ENCODE results near the gene THOC7. TPM values are rescaled to one million over a fixed set of nuclear protein-coding genes. Genes with fewer than 3 reads are reported as not detected.

The THOC7 gene
- total RNA-seq, 1 experiment from 2014 or later = 78.3 TPM

DNA sequence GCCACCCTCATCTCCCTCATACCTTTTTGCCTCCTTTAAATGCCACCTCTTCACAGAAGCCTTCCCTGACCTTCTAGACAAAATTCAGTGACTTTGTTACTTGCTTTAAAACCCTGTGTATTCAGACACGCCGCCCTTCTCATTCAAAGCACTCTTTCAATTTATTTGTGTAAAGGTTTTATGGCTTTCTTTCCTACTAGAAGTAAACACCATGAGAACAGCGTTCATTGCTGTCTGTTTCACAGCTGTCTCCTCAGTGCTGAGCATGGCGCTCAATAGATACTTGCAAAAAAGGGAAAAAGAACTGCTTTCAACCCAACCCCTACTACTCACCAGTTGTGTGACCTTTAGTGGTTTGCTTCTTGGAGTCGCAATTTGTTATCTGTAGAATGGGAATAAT, 17.0 kb upstream of the THOC7 start:
- H3K27me3 Mint-ChIP-seq (ENCODE audit: insufficient read depth, unreplicated experiment) = no peaks in the 10 kb centered on the region
- intact Hi-C loops (cut with micrococcal nuclease; ENCODE audit: unreplicated experiment) = no loop called here
- H3K4me1 ChIP-seq = 0 out of 2 replicates have a peak, but pooled peaks cover 4% of the 10 kb centered on the region
- H3K4me3 ChIP-seq (ENCODE audit: low read depth, low read length) = no peak overlapping the region
- peaks cover 7% of the 10 kb centered on the region for H3K4me1 Mint-ChIP-seq (ENCODE audit: low read depth, unreplicated experiment)
- BruUV-seq (replicated peaks) = no TSS peak
- no peaks in the 10 kb centered on the region for H3K9me3 ChIP-seq
- no peak overlapping the region for H3K4me3 Mint-ChIP-seq (ENCODE audit: unreplicated experiment)
- H3K36me3 ChIP-seq (ENCODE audit: control insufficient read depth, insufficient read depth, low read length) = no peaks in the 10 kb centered on the region
- peaks cover 5% of the 10 kb centered on the region for H3K36me3 Mint-ChIP-seq (ENCODE audit: insufficient read depth, unreplicated experiment)
- no peak for TF ChIP-seq CTCF (IDR thresholded peaks at IDR 0.05; ENCODE audit: insufficient read depth in 1 of 2, low read depth in 1 of 2, low read length in 1 of 2, severe bottlenecking in 1 of 2, unreplicated experiment in 1 of 2)
- DNase-seq = no peak
- H3K27me3 ChIP-seq (replicated peaks; ENCODE audit: control insufficient read depth, insufficient read depth, low read length) = no peaks in the 10 kb centered on the region
- CTCF ChIA-PET = no interaction called here
- no peak overlapping the region for H3K27ac Mint-ChIP-seq (ENCODE audit: unreplicated experiment)
- POLR2A ChIA-PET = no interaction called here
- H3K9me3 Mint-ChIP-seq (ENCODE audit: unreplicated experiment) = no peaks in the 10 kb centered on the region

GRCh38 chr3:63878394-63879060, 14.9 kb upstream of the THOC7 start:
- Mint-ChIP-seq H3K36me3 (ENCODE audit: insufficient read depth, unreplicated experiment) (peaks cover 5% of the 10 kb centered on the region), H3K27ac (ENCODE audit: unreplicated experiment) (no peak overlapping the region), H3K9me3 (ENCODE audit: unreplicated experiment) (no peaks in the 10 kb centered on the region), H3K4me1 (ENCODE audit: low read depth, unreplicated experiment) (peaks cover 7% of the 10 kb centered on the region), H3K4me3 (ENCODE audit: unreplicated experiment) (no peak overlapping the region), H3K27me3 (ENCODE audit: insufficient read depth, unreplicated experiment) (no peaks in the 10 kb centered on the region)
- Histone ChIP-seq H3K36me3 (ENCODE audit: control insufficient read depth, insufficient read depth, low read length) (no peaks in the 10 kb centered on the region), H3K4me3 (ENCODE audit: low read depth, low read length) (no peak overlapping the region), H3K9me3 (no peaks in the 10 kb centered on the region), H3K4me1 (0 out of 2 replicates have a peak, but pooled peaks cover 4% of the 10 kb centered on the region), H3K27me3 (replicated peaks; ENCODE audit: control insufficient read depth, insufficient read depth, low read length) (no peaks in the 10 kb centered on the region)
- POLR2A ChIA-PET = no interaction called here
- intact Hi-C loops (cut with micrococcal nuclease; ENCODE audit: unreplicated experiment) = no loop called here
- no TSS peak for BruUV-seq (replicated peaks)
- TF ChIP-seq CTCF (IDR thresholded peaks at IDR 0.05; ENCODE audit: insufficient read depth in 1 of 2, low read depth in 1 of 2, low read length in 1 of 2, severe bottlenecking in 1 of 2, unreplicated experiment in 1 of 2) = no peak
- DNase-seq = no peak
- CTCF ChIA-PET = no interaction called here

DNA sequence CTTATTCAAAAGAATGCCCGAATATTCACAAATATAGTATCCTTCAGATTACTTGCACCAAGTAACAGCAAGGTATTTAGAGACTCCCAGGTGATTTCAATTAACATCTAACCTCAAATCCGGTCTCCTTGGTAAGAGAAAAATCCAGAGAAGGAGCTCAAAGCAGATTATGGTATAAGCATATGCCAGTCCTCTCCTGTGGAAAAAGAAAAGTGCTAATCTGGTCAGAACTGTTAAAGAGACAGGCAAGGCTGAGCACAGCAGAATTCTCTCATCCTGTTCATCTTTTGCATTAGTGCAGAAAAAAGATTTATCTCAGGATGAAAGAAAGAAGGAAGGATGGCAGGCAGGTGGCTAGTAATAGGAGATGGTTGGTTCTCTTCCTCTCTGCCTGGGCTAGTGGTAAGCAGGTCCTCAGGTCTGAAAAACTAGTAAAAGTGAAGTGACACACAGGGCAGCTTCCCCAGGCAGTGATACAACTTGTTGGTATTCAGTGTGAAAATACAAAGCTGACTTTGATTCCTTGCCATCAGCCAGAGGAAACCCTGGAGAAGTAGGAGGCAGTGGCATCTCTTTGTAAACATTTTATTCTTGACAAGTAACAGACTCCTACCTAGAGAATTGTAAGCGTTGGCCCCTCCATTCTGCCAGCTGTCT, 14.3 kb upstream of the THOC7 start:
- Mint-ChIP-seq H3K27me3 (ENCODE audit: insufficient read depth, unreplicated experiment) (no peaks in the 10 kb centered on the region), H3K4me1 (ENCODE audit: low read depth, unreplicated experiment) (peaks cover 7% of the 10 kb centered on the region), H3K27ac (ENCODE audit: unreplicated experiment) (no peak overlapping the region), H3K36me3 (ENCODE audit: insufficient read depth, unreplicated experiment) (peaks cover 5% of the 10 kb centered on the region), H3K4me3 (ENCODE audit: unreplicated experiment) (no peak overlapping the region), H3K9me3 (ENCODE audit: unreplicated experiment) (no peaks in the 10 kb centered on the region)
- Histone ChIP-seq H3K4me3 (ENCODE audit: low read depth, low read length) (no peak overlapping the region), H3K27me3 (replicated peaks; ENCODE audit: control insufficient read depth, insufficient read depth, low read length) (no peaks in the 10 kb centered on the region), H3K9me3 (no peaks in the 10 kb centered on the region), H3K36me3 (ENCODE audit: control insufficient read depth, insufficient read depth, low read length) (no peaks in the 10 kb centered on the region), H3K4me1 (0 out of 2 replicates have a peak, but pooled peaks cover 4% of the 10 kb centered on the region)
- no peak for TF ChIP-seq CTCF (IDR thresholded peaks at IDR 0.05; ENCODE audit: insufficient read depth in 1 of 2, low read depth in 1 of 2, low read length in 1 of 2, severe bottlenecking in 1 of 2, unreplicated experiment in 1 of 2)
- no TSS peak for BruUV-seq (replicated peaks)
- intact Hi-C loops (cut with micrococcal nuclease; ENCODE audit: unreplicated experiment) = no loop called here
- no peak for DNase-seq
- ChIA-PET CTCF (no interaction called here), POLR2A (no interaction called here)
